ENCODE results near the gene MTHFD1.

DNA sequence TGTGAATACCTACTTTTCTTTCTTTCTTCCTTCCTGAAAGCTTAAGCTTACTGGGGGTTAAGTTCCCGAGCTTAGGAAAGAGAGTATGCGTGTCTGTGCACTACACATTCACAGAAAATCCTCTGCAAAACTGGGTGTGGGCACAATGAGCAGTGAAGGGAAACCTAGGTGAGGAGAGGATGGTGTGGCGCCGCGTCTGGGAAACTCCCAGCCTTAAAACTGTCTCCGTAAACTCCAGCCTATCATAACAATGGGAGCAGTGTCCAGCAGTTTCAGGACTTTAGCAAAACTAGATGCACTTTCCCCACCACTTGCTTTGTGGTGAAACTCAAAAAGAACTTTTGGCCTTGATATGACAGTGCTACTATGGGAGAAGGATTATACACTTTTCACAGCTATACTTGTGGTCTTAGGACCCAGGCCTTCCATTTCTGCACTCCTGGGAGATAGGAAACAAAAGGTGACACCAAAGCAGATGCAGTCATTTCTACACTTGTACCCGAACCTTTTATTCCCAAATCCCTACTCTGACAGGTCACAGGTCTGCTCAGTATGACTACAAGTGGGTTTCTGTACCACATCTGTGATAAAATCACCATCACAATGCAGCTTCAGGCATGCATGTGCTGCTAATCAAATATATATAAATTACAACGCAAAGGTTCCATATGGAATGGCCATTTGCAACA, 87.6 kb downstream of the MTHFD1 start:
- no peak for TF ChIP-seq CTCF (conservative IDR thresholded peaks at IDR 0.05; ENCODE audit: low read depth, low read length)
- no peak for TF ChIP-seq RFX5 (IDR thresholded peaks at IDR 0.05; ENCODE audit: low read depth, low read length)

Data from IMR-90 (cell line).